GM13977 (cell line): ENCODE measurements around the gene CLCN5.

ENCODE experiments used
- DNase-seq: peaks from one replicate; pipeline ENCODE4 v3.0.0; 2012; ENCODE audit warnings: low spot score
- in situ Hi-C: fragments of 300-500 bp; cut with MboI; formaldehyde crosslinking; loops from one replicate; pipeline ENCODE4 v1.12.0; 2022; ENCODE audit warnings: low sequenced_read_pairs, low pct_unique_long_range_greater_than_20kb, mixed read lengths, inconsistent platforms; ENCODE audit not compliant: unreplicated experiment
- TF ChIP-seq, protein P1 (sequence below): IDR thresholded peaks from 2 replicates; pipeline ENCODE4 v1.5.1; 2012; ENCODE audit warnings: mild to moderate bottlenecking, control low read depth; ENCODE audit not compliant: insufficient read depth; ENCODE audit errors: extremely low read depth, missing control alignments

The CLCN5 gene

DNA sequence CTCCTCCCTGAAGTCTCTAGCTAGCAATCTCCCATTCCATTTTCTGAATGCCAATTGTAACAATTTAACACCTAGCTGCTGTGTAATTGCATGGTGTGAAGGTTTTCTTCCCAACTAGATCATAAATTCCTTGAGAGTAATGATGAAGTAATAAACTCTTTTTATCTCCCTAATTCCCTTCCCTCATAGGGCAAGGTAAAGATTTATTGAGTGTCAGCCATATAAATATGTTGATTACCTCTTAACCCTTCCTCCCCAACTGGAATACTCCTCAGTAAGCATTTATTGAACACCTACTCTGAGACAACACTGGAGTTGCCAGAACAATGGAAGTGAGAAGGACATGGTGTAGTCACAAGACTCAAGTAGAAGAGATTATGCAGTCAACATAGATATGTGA lies 112.7 kb downstream of the CLCN5 start:
- DNase-seq: no peak
- TF ChIP-seq, protein P1, sequence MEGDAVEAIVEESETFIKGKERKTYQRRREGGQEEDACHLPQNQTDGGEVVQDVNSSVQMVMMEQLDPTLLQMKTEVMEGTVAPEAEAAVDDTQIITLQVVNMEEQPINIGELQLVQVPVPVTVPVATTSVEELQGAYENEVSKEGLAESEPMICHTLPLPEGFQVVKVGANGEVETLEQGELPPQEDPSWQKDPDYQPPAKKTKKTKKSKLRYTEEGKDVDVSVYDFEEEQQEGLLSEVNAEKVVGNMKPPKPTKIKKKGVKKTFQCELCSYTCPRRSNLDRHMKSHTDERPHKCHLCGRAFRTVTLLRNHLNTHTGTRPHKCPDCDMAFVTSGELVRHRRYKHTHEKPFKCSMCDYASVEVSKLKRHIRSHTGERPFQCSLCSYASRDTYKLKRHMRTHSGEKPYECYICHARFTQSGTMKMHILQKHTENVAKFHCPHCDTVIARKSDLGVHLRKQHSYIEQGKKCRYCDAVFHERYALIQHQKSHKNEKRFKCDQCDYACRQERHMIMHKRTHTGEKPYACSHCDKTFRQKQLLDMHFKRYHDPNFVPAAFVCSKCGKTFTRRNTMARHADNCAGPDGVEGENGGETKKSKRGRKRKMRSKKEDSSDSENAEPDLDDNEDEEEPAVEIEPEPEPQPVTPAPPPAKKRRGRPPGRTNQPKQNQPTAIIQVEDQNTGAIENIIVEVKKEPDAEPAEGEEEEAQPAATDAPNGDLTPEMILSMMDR: no peak
- in situ Hi-C loops: no loop called here

DNA sequence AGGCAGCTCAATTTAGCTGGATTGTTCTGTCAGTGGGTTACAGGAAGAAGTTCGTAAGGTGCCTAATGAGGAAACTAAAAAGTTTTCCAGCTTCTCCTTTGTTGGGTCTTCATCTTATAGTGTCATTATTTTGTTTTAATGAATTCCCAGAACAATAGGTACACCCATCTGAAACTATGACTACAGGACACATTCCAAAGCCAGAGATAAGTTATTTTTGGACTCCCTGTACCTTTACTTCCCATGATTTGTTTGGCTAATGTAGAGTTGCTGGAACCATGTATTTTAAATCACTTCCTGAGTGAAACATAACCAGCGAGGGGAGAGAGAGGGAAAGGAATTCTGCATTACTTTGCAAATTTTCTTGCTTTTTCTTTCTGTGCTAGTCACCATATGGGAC lies 114.0 kb downstream of the CLCN5 start:
- no peak for DNase-seq
- TF ChIP-seq, protein P1: no peak
- in situ Hi-C loops: no loop called here

DNA sequence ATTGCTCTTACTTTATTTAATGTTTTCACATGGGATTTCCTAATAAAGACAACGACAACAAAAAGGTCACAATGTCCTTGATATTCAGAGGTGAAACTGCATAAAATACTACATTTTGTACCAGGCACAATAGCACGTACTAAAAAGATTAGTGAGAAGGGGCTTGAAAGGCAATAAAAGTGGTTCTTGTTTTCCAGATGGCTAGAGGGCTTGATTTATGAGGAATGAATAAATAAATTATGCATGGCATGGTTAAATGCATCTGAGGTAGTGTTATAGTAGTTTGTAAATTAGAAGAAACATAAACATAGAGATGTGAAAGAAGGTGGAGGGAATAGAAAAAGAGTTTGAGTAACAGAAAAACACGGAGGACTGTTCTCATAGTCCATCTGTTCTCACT lies 123.4 kb downstream of the CLCN5 start:
- in situ Hi-C loops: no loop called here
- no peak for DNase-seq

DNA sequence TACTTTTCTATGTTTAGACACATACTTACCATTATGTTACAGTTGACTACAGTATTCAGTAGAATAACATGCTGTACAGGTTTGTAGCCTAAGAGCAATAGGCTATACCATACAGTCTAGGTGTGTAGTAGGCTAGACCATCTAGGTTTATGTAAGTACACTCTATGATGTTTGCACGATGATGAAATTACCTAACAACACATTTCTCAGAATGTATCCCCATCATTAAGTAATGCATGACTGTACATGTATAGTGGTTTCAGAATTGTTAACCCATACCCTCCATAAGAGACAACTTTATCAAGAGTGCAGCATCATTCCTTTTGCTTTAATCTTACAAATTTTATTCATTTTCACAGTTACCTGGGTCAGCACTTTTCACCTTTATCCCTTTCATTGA lies 126.8 kb downstream of the CLCN5 start:
- TF ChIP-seq, protein P1: no peak
- no peak for DNase-seq
- in situ Hi-C loops: no loop called here

More for the DNA sequence above, 123.4 kb downstream of the CLCN5 start:
- TF ChIP-seq, protein P1: no peak

DNA sequence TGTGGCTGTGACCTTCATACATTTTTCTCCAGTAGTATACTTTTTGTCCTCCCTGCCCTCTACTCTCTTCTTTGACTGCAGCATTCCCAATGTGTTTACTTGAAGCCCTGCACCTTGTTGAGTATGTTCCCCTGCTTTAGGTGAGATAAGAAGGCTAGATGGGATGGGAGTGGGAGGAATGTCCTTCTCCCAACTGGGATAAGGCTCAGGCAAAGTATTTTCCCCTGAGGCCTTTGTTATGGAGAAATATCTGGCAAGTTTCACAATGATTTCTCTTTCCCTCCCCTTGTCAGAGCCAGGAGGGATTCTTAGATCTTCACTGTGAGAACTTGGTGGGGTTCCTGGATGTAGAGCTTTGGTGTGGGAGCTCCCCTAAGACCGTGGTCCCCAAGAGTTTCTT lies 131.8 kb downstream of the CLCN5 start:
- in situ Hi-C loops: no loop called here
- DNase-seq: no peak
- TF ChIP-seq, protein P1: no peak

DNA sequence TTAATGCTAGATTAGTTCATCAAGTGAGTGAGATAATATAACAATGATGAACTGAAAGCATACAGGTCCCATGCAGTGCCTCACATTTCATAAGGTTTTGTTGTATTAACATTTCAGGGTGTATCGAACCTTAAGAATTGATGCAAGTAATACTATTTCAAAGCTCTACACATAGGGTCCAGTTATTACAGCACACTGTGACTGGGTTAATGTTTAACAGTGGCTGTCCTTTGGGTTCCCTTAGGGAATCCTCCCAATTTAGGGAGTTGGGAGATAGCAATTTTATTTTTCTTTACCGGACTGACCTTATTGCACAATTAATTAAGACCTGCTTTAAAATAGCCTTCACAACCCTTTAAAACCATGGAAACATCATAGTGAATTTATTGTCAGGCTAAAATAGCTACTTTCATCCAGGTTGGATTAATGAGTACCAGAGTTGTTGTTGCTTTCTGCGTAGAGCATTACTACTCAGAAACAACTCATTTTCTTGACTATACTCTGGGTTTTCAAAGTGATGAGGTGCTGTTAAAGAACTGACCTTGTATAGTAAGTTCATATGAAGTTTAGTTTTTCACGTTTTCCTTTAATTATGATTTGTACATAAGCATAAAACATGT lies 144.0 kb downstream of the CLCN5 start:
- no peak for DNase-seq
- TF ChIP-seq, protein P1: no peak
- in situ Hi-C loops: no loop called here
